22Rv1 (cell line): Measurements from ENCODE around the gene EFHC1.

Experiments used
- H3K27ac ChIP-seq: fragments of 450-650 bp; 2 replicates; pipeline ENCODE4 v1.5.1; 2017
- CTCF ChIP-seq: fragments of 450-650 bp; IDR thresholded peaks from 2 replicates; pipeline ENCODE4 v1.5.1; 2017; ENCODE audit warnings: mild to moderate bottlenecking
- ZFX ChIP-seq: fragments of 450-650 bp; IDR thresholded peaks from 2 replicates; pipeline ENCODE4 v1.6.1; 2017; ENCODE audit warnings: antibody characterized with exemption, borderline replicate concordance

EFHC1 gene

DNA sequence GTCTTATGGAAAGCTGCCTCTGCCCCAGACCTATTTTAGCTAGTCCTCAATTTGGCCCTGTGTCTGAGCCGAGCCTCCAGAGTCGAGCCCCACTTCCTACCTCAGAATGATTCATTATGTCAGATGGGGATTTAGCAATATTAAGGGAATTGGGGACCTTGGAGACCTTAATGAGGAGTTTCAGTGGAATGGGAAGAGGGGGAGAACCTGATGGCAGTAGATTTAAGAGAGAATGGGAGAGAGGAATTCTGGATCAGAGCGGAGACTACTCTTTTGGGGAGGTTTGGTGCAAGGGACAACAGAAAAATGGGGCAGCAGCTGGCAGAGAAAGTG is 63.5 kb downstream of the EFHC1 start:
- TF ChIP-seq CTCF: no peak
- no peak for TF ChIP-seq ZFX
- H3K27ac ChIP-seq: no peak overlapping the region

DNA sequence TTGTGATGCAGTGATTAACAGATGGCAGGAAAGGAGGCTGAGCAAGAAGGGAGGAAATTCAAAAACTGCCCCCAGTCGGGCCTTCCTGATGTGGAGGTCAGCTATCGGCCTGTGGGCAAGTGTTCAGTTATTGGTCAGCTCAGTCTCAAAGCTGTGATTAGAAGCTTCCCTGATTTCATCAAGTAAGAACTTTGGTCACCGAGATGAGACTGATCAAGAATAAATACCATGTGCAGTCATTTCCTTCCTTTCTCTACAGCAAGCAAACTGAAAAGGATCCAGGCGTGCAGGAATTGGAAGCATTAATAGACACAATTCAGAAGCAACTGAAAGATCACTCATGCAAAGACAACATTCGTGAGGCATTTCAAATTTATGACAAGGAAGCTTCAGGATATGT is 69.7 kb downstream of the EFHC1 start:
- TF ChIP-seq ZFX (no peak), CTCF (no peak)

DNA sequence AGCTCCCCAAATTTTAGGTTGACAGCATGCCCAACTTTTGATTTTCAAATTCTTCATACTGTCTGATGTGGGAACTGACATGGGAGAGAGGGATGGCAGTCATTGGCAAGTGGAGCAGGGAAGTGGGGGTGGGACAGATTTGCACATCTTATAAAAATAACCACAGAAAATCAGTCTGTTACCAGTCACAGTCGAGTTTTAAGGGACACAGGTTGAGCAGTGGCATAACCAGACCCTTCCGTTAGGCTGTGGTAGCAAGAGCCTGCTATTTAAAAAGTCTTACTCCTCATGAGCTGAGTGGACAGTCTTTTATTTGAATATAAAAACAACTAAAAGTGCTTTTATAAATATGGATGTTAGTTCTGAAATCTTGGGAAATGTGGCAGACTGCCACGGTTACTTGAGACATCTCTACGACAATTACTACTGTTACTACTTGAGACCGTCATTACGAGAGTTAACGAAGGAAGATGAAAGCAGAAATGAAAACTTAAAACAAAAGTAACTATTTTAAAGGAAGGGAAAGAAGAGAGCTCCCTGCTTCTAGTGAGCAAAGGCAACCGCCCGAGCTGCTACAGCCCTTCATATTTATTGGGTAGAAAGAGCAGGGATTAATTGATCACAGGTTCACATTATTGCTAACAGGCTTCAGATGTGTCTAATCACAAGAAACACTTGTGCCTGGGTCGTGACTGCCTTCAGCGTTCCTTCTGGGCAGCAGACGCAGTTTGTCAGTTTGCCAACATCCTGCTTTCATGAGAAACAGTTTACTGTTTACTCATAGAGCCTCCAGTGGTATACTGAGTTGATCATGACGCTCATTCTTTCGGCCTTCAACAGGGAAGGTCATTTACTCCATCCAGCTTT is 71.3 kb downstream of the EFHC1 start:
- no peak overlapping the region for H3K27ac ChIP-seq
- no peak for TF ChIP-seq ZFX
- TF ChIP-seq CTCF: no peak

More for the DNA sequence above, 69.7 kb downstream of the EFHC1 start:
- no peak overlapping the region for H3K27ac ChIP-seq

DNA sequence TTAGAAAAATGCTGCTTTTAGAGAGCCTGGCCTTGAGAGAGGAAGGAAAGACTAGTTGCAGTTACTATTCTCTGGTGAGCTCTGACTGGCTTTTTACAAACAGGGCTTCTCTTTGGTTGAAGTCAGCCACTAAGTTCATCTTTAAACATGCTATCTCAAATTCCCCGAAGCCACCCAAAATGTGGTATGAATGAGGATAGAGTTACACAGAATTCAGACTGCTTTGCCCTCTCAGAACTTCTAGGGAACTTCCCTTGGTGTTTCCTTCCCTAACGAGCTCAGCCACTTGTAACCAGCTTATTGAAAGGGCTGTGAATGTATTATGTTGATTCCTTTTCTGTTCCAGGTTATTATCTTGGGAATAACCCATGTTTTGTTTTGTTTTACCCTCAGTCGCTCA is 73.5 kb downstream of the EFHC1 start:
- no peak overlapping the region for H3K27ac ChIP-seq
- TF ChIP-seq CTCF (no peak), ZFX (no peak)

GRCh38 chr6:52494298-52495072 is 74.3 kb downstream of the EFHC1 start:
- H3K27ac ChIP-seq: no peak overlapping the region
- TF ChIP-seq ZFX (no peak), CTCF (no peak)

- H3K27ac ChIP-seq: no peak overlapping the region
- TF ChIP-seq CTCF: no peak
- TF ChIP-seq ZFX: no peak
Observed at GRCh38 chr6:52495922-52496321, 75.8 kb downstream of the EFHC1 start.

GRCh38 chr6:52496631-52497030 is 76.5 kb downstream of the EFHC1 start:
- TF ChIP-seq ZFX (no peak), CTCF (no peak)
- no peak overlapping the region for H3K27ac ChIP-seq
